ENCODE data around the gene INSR.

The INSR gene

DNA sequence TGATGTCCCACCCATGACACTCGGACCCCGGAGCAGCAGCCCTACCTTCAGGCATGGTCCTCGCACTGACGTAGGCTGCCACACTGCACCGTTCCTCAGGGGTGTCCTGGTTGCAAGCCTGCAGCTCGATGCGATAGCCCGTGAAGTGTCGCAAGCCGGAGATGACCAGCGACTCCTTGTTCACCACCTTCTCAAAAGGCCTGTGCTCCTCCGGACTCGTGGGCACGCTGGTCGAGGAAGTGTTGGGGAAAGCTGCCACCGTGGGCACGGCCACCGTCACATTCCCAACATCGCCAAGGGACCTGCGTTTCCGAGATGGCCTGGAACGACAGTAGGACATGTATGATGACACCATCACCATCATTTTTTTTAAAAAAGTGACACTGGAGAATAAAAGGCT lies 151.4 kb downstream of the INSR start:
- DNase-seq (ENCODE audit: low read depth, low spot score), result no peak

DNA sequence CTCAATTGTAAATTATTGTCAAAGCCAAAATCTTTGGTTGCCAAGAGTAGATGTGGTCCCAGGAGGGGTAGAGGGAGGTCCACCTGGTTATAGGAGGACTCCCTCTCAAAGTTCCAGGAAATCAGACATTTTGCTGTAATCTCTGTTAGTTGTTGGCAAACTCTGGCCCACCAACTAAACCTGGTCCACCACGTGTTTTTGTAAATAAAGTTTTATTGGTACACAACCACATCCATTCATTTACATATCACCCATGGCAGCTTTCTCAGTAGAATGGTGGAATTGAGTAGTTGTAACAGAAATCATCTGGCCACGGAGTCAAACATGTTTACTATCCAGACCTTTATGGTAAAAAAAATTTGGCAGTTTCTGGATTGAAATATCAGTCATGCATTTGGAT lies 154.1 kb downstream of the INSR start:
- no peak for DNase-seq (ENCODE audit: low read depth, low spot score)

DNA sequence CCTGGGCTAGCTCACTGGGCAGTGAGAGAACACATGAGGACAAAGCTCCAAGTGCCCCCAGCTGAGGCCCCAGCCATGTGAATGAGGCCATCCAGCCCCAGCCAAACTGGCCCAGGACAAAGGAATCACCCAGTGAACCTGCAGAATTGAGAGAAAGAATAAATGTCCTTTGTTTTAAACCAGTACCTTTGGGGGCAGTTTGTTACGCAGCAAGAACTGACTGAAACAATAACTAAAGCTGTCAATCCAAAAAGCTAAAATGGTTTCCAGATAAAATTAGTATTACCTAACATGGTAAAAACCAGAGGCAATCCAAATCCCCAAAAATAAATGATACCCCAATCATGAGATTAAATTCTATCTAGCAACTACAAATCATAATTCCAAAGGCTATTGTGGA lies 155.1 kb downstream of the INSR start:
- DNase-seq (ENCODE audit: low read depth, low spot score), result no peak

DNA sequence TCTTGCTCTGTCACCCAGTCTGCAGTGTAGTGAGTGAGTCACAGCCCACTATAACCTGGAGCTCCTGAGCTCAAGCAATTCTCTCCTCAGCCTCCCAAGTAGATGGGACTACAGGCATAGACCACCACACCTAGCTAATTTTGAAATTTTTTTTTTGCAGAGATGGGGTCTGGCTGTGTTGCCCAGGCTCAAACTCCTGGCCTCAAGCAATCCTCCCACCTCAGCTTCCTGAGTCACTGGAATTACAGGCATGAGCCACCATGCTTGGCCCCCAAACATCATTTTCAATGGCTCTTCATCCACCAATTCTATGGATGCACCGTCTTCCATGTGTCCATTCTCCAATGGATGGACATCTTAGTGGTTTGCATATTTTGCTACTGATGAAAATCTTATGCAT lies 155.8 kb downstream of the INSR start:
- DNase-seq (ENCODE audit: low read depth, low spot score), result no peak

DNA sequence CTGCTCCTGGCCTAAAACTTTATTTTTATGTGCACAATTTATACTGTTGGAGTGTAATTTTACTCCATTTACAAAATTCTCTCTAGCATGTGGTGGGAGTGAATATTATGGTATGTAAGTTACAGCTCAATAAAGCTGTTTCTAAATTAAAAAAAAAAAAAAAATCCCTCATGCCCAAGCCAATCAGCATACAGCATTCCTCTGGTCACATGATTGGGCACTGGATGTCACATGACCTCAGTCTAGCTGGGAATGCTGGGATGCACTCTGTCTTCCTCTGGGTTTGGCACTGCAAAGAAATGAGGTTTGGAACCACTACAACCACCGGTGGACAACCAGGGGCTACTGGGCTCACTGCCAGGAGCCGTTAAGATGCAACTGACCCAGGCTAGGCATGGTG lies 157.1 kb downstream of the INSR start:
- no peak for DNase-seq (ENCODE audit: low read depth, low spot score)

DNA sequence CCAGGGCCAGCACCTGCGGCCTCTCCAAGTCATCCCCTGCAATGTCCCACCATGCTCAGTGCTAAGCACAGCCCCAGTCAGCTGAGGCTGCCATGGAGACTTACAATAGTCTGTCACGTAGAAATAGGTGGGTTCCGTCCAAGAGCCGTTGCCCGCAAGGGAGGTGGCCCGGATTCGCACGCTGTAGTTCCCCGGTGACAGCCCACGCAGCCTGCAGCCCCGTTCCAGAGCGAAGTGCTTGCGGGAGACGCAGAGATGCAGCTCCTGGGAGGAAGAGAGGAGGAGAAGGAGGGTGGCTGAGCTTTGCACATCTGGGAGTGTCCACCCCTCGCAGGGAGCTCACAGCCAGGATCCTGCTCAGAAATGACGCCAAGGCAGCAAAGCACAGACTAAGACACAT lies 162.2 kb downstream of the INSR start:
- DNase-seq (ENCODE audit: low read depth, low spot score), result no peak

DNA sequence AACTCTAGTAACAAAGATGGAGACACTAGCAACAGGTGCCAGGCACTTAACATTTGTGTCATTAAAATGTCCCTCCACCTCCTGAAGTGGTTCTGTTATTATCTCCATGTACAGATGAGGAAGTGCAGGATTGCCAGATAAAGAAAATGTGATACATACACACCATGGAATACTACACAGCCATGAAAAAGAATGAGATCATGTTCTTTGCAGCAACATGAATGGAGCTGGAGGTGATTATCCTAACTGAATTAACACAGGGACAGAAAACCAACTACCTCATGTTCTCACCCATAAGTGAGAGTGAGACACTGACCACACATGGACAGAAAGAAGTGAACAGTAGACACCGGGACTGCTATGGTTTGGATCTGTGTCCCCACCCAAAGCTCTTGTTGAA lies 164.2 kb downstream of the INSR start:
- no peak for DNase-seq (ENCODE audit: low read depth, low spot score)

DNA sequence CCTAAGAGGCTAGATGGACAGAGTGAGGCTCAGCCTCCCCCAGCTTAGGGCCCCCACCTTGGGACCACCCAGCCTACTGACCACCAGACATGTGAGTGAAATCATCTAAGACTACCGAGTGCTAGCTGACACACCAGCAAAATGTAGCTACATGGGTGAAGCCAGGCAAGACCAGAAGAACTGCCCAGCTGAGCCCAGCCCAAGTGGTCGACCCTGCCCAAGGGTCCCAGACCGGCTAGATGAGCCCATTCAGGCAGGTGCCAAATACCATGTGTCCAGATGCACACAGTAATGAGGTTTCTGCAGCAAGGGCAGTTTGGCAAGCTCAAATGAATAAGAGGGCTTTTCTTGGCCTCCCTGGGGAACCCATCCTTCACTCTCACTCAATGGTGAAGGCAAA lies 168.1 kb downstream of the INSR start:
- DNase-seq (ENCODE audit: low read depth, low spot score), result no peak

DNA sequence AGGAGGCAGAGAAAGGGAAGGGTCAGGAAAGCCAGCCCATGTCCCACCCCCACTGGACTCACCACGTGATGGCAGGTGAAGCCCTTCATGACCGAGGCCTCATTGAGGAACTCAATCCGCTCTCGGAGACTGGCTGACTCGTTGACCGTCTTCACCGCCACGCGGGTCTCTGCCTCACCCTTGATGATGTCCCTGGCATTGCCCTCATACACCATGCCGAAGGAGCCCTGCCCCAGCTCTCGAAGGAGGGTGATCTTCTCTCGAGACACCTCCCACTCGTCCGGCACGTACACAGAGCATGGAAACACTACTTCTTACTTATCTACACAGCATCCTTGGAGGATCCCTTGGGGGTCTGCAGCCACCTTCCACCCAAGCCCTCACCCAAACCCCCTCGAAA lies 169.0 kb downstream of the INSR start:
- DNase-seq (ENCODE audit: low read depth, low spot score), result no peak

DNA sequence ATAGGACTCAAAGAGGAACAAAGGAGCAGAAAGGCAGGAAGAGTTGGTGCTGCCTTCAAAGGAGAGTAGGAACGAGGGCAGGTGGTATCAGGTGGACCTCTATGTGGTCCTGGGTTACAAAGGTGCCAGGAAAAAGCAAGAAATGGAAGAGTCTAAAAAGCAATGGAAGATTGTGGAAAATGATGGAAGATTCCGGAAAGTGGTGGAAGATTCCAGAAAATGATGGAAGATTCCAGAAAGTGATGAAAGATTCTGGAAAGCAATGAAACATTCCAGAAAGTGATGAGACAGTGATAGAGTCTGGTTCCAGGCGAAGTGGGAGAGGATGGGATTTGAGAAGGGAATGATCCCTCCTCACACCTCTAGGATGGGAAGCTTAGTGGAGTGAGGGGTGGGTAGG lies 169.4 kb downstream of the INSR start:
- no peak for DNase-seq (ENCODE audit: low read depth, low spot score)

DNA sequence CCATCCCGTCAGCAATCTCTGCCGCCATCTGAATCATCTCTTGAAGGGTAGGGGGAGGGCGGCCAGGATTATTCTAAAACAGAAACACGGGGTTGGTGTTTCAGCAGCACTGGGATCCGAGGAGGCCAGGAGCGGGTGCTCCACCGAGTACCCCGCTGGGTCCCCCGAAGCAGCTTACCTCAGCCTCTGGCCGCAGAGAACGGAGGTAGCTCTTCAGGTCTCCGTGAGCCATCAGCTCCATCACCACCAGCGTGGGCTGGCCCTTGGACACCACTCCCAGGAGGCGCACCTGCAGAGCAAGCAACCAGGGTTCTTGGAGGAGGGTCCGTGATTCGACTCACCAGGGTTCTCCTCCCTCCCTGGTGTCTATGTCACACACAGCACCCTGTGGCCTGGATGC lies 171.5 kb downstream of the INSR start:
- DNase-seq (ENCODE audit: low read depth, low spot score), result no peak

DNA sequence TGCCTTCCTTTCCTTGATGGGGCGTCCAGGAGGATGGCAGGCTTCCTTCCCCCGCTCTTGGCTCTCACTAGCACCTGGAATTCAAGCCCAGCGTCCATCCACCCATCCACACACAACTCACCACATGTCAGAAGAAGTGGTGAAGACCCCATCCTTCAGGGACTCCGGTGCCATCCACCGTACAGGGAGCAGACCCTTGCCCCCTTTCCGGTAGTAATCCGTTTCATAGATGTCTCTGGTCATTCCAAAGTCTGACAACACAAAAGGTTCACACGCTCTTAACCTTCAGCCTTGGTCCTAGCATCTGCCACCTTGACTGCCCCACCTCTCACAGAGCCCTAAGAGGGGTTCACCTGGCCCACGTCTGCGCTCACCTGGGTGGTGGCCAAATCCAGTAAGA lies 173.7 kb downstream of the INSR start:
- DNase-seq (ENCODE audit: low read depth, low spot score), result no peak

DNA sequence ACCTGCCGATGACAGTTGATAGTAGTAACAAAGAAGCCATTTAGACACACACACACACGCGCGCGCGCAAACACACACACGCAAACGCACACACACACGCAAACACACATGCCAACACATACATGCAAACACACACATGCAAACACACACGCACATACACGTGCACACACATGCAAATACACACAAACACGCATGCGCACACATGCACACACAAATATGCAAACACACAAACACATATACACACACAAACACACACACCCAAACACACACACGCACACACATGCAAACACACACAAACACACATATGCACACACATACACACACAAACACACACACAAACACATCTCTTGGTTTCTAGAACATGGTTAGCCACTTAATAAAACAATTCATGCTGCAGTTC lies 174.6 kb downstream of the INSR start:
- no peak for DNase-seq (ENCODE audit: low read depth, low spot score)

DNA sequence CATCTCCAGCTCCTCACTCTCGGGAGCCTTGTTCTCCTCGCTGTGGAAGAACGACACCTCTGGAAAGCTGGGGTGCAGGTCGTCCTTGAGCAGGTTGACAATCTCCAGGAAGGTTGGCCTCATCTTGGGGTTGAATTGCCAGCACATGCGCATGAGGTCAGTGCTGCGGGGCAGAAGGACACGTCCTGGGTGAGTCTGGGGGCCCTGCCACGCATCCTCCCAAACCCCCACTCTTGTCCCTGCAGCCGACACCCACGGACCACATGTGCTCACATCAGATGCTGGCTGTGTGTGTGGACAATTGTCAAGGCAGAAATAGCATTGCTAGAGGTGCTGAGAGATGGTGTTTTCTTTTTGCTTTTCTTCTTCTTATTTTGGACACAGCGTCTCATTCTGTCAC lies 177.0 kb downstream of the INSR start:
- no peak for DNase-seq (ENCODE audit: low read depth, low spot score)

DNA sequence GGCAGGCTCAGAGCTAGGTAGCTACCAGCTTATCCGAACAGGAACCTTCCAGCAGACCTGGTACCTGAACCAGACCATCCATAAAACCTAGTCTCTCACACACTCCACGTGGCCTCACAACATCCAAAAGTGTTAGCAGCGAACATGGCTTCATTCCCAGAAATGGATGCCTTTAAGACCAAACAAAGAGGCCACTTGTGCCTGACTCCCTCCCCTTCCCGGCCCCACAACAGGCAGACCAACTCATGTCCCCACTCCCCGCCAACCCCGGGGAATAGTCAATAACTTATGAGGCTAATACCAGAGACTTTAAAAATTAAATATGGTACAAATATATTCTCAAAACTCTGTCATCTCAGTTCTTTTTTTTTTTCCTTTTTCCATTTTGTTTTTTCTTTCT lies 178.5 kb downstream of the INSR start:
- no peak for DNase-seq (ENCODE audit: low read depth, low spot score)

DNA sequence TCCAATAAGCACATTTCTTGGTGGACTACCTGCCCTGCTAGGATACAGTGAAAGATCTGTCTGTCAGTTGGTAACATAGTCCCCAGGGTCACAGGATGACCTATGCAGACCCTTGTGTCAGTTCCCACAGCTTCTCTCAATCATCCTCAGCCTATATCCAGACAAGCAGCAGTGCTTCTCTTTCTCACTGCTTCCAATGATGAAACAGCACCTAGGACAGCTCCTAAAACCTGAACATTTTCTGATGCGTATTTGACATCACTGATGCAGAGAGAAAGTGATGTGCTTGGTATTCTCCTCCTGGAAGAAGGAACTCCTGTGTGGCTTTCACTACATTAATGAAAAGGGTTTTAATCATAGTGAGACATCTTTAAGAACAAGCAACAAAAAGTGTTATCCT lies 181.0 kb downstream of the INSR start:
- DNase-seq (ENCODE audit: low read depth, low spot score), result no peak

DNA sequence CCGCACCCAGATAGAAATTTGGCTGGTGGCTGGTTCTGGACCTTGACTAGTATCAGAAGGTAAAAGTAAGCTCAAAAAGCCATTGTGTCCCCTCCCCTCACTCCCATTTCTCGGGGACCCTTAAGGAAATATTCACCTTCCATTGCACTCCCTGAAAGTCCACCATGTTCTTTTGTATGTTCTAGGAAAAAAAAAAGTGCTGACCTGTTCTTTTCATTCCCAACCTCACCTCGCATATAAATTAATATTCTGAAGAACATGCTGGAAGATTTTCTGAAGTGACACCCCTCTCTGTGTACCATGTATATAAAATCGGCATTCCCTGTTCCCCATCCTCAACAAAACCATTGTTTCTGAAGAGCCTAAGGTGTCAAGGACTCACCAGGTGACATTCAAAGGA lies 181.5 kb downstream of the INSR start:
- no peak for DNase-seq (ENCODE audit: low read depth, low spot score)

DNA sequence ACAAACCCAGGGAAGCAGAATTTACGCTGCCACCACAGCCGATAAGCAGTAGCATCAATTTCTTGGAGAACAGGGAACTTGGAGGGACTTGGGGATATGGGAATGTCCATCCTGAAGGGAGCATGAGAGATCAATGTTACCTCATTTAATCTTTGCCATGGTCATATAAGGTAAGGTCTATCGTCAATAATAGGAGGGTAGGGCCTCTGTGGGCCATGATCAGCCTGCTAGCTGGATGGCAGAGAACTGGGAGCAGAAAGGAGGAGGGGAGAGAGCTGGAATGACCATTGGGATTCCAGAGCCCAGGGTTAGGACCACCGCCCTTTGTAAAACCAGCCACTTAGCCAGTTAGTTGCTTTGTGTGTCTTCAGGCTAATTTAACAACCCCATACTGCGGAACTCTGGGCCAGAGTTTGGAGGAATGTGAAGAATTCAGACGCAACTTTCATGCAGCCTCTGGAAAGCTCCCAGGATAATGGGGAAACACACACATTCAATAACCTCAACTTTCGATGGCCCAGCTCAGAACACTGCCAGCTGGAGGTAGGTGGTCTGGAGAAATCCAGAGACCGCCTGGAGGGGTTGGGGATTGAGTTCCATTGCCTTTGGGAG lies 184.4 kb downstream of the INSR start:
- DNase-seq (ENCODE audit: low read depth, low spot score), result no peak

DNA sequence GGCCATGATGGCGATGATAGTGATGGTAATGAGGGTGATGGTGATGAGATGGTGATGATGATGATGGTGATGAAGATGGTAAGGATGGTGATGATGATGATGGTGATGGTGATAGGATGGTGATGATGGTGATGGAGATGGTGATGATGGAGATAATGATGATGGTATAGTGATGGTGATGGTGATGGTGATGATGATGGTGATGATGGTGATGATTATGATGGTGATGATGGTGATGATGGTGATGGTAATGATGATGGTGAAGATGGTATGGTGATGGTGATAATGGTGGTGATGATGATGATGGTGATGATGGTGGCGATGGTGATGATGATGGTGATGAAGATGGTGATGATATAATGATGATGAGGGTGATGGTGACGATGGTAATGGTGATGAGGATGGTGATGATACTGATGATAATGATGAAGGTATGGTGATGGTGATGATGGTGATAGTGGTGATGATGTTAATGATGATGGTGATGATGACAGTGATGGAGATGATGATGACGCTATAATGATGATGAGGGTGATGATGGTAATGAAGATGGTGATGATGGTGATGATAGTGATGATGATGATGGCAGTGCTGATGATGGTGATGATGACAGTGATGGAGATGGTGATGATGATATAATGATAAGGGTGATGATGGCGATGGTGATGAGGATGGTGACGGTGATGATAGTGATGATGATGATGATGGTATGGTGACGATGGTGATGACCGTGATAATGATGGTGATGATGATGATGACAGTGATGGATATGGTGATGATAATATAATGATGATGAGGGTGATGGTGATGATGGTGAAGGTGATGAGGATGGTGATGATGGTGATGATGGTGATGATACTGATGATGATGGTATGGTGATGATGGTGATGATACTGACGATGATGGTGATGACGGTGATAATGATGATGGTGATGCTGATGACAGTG lies 187.2 kb downstream of the INSR start:
- no peak for DNase-seq (ENCODE audit: low read depth, low spot score)

DNA sequence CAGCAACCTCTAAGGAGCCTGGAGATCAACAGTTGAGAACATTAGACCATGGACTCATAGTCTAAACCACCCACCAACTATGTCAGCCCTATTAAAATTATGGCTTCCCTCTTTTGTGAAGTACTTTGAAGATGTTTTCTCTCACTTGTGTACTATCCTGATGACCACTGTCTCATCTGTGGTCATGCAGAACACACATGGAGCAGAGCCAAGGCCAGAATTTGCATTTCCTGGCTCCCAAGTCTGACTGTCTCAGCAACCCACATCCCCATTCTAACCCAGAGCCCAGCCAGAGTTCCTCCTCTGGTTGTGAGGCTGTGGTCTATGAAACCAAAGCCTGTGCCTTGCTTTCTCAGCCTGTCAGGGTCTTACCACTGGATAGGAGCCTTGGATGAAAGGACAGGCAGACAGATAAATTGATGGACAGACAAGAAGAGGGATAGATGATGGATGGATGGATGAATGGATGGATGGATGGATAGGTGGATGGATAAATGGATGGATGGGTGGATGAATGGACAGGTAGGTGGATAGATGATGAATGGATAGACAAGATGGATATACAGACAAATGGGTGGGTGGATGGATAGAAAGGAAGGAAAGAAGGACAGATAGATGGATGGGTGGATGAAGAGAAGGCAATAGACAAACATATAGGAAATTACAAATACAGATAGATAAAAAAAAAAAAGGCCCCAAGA lies 189.3 kb downstream of the INSR start:
- DNase-seq (ENCODE audit: low read depth, low spot score), result no peak

DNA sequence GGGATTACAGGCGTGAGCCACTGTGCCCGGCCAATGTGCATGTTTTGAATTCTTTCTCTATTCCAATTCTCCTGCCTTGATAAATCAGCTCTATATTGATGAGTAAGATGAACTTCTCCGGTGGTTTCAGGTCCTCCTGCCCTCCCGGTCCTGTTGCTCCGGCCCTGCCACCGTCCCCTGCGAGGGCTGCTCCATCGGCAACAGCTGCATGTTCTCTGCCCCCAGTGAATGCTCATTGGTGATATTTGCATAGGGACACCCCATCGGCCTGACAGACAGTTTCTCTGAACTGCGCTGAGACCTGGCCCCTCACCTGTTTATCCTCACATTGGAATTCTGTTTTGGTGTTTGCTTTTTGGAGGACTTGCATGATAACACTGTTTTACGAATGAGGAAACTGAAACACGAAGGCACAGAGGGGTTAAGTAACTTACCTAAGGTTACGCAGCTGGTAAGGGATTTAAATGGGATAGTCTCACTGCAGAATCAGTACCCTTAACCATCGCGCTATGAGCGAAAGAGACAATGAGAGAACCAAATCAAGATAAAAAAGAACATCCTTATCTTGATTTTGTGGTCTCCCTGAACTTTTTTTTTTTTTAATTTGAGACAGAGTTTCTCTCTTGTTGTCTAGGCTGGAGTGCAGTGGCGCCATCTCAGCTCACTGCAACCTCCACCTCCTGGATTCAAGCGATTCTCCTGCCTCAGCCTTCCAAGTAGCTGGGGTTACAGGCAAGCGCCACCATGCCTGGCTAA lies 192.5 kb downstream of the INSR start:
- DNase-seq (ENCODE audit: low read depth, low spot score), result no peak

DNA sequence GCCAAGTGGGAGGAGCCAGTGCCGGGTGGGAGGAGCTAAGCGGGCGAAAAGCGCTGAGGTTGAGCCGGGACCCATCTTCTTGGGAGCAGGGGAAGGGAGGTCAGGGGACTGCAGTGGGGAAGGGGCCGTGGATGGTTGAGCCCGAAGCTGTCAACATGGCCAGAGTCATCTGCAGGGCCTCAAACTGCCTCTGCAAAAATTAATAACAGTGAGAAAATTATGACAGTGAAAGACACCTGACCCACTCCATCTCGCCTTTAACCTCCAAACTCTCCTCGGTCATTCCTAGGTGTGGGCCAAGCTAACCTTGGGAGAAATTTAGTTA lies 194.7 kb downstream of the INSR start:
- no peak for DNase-seq (ENCODE audit: low read depth, low spot score)

All from smooth muscle cell of the brain vasculature (primary cell).